SIG-M5 treated with dmso at 0.1 percent for 504 hours (cell line): ENCODE results near the gene COPA.

Source experiments
- DNase-seq: peaks from one replicate; lab custom pipeline; 2025; ENCODE audit not compliant: unreplicated experiment; lab: John Stamatoyannopoulos, UW

Gene COPA

GRCh38 chr1:160271025-160271424 lies 72.0 kb downstream of the COPA start:
- DNase-seq: no peak

DNA sequence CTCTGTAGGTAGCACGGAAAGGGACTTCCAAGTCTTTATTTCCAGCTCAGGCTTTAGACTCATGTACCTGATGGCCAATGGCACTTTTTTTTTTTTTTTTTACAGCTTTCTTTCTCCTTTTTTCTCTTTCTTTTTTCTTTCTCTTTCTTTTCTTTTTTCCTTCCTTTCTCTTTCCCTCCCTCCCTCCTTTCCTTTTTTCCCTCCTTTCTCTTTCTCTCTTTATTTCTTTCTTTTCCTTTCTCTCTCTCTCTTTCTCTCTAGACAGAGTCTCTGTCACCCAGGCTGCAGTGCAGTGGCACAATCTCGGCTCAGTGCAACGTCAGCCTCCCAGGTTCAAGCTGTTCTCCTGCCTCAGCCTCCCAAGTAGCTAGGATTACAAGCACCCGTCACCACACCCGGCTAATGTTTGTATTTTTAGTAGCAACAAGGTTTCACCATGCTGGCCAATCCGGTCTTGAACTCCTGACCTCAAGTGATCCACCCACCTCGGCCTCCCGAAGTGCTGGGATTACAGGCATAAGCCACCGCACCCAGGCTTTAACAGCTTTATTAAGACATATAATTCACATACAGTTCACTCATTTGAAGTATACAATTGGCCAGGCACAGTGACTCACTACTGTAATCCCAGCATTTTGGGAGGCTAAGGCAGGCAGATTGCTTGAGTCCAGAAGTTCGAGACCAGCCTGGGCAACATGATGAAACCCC lies 75.6 kb downstream of the COPA start:
- no peak for DNase-seq

GRCh38 chr1:160264795-160265307 lies 78.2 kb downstream of the COPA start:
- DNase-seq: no peak

- peak; percentile 98 for DNase-seq
These were observed 80.9 kb downstream of the COPA start, which contains the start of gene DCAF8 for GRCh38 chr1:160261893-160262794. Gene DCAF8, minus strand, starts transcription at chr1:160262549. Its CDS starts 18,541 bp downstream, at chr1:160244008.

- peak; percentile 74 for DNase-seq
These were observed 81.5 kb downstream of the COPA start for GRCh38 chr1:160261556-160261892.

- DNase-seq: no peak
These were observed 82.4 kb downstream of the COPA start for GRCh38 chr1:160260406-160261382.

GRCh38 chr1:160258177-160258798 lies 84.8 kb downstream of the COPA start:
- DNase-seq: no peak

DNA sequence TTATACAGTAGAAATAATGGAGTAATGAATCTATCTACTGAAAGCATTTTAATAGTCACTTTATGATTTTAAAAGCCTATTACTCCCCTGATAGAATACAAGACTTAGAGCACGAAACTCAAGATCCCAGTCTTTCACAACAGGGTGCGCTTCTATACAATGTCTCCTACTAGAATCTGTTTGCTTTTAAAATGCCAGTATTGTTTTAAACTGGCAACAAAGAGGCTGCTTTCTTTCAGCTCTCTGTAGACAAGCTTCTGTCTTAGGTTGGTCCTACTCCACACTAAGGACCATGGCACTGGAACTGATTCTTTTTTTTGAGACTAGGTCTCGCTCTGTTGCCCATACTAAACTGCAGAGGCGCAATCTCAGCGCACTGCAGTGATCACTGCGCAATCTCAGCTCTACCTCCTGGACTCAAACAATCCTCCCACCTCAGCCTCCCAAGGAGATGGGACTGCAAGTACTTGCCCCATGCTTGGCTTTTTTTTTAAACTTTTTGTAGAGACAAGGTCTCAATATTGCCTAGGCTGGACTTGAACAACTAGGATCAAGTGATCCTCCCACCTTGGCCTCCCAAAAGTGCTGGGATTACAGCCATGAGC lies 85.5 kb downstream of the COPA start:
- no peak for DNase-seq

DNA sequence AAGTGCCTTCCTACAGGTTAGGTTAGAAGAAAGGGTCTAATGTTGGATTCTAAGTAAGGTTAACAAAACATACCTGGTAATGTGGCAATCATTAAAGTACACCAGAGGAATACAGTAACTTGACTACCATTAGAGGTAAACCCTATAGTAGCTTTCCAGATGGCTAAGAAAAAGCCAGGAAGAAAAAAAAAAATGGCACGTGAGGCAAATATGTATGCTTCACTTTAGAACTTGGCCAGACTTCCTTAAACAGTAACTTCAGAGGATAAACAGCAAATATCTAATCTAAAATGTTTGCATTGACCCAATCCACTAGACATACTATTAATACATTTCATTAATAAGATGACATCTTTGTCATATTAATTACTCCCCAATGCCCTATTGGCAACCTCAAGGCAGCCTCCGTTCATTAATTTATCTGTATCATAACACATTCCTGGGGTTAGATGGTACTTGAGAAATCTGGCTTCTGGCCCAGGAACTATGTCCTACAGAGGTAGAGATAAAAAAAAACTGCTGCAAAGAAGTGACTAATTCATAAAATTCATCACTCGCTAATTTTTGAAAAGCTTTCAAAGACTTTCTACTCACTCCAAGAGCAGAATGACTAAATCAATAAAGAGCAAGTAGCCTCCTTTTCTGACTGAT lies 86.5 kb downstream of the COPA start:
- DNase-seq: no peak

DNA sequence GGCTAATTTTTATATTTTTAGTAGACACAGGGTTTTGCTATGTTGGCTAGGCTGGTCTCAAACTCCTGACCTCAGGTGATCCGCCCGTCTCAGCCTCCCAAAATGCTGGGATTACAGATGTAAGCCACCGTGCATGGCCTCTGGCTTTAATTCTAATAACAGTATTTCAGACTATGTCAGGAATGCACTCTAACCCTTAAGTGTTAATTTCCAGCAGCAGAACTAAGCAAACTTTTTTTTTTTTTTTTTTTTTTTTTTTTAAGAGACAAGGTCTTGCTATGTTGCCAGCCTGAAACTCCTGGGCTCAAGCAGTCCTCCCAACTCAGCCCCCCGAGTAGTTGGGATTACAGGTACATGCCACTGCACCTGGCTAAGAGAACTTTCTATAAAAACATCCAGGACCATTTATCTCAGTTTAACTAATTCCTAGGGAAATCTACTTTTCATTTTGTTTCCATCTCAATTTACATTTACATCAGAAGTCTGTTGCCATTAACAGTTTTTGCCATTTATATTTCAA lies 87.2 kb downstream of the COPA start:
- no peak for DNase-seq

DNA sequence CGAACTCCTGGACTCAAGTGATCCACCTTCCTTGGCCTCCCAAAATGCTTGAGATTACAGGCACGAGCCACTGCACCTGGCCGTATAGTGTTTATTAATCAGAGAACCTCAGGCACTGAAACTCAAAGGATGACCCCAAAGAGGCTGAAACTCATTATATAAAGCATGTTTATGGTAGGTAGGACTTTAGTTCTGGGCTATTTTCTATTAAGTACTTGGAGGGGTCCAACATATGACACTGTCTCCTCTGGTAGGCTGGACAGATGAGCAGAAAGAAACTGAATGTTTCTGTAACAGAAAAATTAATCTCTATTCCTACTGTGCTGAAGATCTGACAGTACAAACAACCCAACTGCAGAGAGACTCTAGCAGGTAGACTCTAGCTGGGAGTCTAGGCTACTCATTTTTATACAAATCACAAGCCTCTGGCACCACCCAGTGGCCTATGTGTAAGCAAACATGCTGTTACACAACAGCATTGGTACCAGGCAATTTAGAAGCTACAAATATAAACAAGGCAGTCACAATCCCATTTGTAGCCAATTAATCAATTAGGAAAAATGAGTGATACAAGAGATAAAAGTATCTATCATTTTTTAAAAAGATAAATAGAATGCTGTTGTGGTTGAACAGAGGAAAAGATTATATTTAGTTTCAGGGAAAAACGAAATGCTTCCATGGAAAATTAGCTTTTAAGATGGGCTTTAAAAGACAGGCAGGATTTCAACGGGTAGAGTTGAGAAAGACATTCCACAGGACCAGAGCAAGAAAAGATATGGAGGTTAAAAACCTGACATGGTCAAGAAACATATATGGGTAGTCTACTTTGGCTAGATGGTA lies 91.1 kb downstream of the COPA start:
- peak; percentile 77 for DNase-seq

DNA sequence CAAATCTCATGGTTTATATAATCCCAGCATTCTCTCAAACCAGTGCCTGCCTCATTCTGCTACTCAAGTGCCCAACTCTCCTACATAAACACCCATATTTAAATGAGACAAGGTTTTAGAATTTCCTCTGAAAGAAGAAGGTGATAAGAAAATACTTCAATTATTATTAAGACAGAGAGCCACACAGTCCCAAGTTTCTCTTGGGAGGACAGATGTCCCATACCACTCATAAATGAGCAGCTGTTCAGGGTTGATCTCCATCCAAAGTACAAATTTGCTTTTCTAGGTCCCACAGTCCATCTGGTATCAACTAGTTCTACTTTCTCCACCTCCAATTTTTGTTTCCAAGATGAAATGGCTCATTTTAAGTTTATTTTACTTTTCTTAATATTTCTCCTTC lies 92.0 kb downstream of the COPA start:
- DNase-seq: no peak

GRCh38 chr1:160247053-160247452 lies 96.0 kb downstream of the COPA start:
- DNase-seq: no peak

DNA sequence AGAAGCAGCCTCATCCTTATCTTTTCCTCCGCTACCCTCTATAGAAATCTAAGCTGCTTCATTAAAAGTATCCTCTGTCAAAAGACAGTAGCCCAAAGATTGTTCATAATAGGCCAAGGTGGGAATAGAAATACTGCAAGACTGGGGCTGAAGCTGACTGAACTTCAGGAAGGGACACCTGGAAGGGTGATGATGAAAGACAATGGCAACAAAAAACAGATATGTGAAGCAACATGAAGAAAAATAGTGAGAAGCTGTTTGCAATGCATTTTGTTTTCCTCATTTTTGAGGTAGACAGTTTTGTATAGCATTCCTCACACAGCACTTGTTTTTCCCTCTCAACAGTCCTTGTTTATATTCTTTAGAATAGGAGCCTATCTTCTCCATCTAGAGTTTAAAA lies 97.6 kb downstream of the COPA start:
- DNase-seq: no peak

DNA sequence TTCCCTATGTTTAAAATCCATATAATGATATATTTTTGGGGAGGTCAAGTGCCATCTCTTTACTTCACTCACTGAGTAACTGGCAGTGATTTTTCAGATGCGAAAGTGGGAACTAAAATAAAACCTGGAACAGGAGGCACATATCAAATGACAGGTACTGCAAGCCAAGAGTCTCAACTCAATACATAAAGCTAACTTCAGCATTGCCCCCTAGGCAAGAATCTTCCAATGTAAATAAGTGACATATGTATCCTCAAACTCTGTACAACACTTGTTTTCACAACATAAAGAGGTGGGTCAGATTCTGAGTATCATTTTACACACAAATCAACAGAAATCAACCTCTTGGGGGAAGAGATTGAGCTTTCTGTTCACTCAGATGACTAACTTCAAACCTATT lies 98.8 kb downstream of the COPA start:
- no peak for DNase-seq

DNA sequence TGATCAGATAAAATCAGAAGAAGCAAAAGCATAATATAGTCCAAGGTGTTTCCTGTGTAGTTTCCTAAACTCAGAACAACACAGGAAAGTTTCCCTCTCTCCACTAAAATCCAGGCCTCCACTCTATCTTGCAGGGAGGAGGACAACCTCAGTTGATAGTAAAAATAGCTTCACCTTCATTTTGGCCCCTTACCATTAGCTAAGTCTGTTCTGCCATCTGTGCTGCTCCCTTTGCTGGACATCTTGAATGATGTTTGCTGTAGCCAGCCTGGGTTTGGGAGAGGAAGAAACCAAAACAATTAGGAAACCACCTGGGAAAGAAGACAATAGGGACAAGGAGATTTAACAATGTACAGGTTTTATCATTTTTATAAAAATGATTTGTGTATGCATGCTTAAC lies 99.3 kb downstream of the COPA start:
- DNase-seq: no peak

- no peak for DNase-seq
These were observed 103.3 kb downstream of the COPA start for GRCh38 chr1:160239582-160240299.
